ENCODE results near the gene FTCDNL1.

GRCh38 chr2:199770716-199771115 lies 80.3 kb downstream of the FTCDNL1 start:
- TF ChIP-seq ZNF26 (tag by site-specific recombination; IDR thresholded peaks at IDR 0.05) (no peak), CTCF (tag by site-specific recombination; IDR thresholded peaks at IDR 0.05) (no peak), ATF2 (tag by site-specific recombination; IDR thresholded peaks at IDR 0.05; ENCODE audit: low read depth) (no peak)

All from HEK293 (cell line).